ENCODE data around the gene ZNRF1.

The ZNRF1 gene

DNA sequence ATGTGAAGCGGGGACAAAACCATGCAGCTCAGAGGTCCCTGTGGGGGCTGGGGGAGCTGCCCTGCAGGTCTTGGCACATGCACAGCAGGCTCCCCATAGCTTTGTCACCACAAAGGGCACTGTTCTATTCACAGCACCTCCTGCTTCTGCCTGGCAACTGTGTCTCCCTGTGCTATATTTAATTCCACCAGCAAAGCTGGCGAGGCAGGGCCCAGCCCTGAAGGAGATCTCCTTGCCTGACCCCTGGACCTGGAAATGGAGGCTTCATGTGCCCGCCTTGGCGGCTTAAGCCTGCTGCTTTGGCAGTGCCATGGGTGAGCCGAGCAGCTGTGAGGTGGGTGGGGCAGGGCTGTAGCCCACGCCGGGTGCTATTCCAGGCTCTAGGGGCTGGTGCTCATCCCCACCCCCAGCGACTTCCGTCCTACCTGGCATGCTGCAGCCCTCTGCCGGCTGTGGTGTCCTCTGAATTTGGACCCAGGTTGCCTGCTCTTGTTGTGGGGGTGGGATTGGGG is 111.0 kb downstream of the ZNRF1 start:
- in situ Hi-C loops (cut with HindIII; ENCODE audit: low sequenced_read_pairs) = loop anchor here (5.0 kb wide), 2 partner anchors 72 to 102 kb away; no protein-coding TSS in a partner anchor
- no peak for DNase-seq (ENCODE audit: low read depth)
- no peak overlapping the region for H3K4me3 ChIP-seq (ENCODE audit: low read depth, low read length)
- TF ChIP-seq, protein P1, sequence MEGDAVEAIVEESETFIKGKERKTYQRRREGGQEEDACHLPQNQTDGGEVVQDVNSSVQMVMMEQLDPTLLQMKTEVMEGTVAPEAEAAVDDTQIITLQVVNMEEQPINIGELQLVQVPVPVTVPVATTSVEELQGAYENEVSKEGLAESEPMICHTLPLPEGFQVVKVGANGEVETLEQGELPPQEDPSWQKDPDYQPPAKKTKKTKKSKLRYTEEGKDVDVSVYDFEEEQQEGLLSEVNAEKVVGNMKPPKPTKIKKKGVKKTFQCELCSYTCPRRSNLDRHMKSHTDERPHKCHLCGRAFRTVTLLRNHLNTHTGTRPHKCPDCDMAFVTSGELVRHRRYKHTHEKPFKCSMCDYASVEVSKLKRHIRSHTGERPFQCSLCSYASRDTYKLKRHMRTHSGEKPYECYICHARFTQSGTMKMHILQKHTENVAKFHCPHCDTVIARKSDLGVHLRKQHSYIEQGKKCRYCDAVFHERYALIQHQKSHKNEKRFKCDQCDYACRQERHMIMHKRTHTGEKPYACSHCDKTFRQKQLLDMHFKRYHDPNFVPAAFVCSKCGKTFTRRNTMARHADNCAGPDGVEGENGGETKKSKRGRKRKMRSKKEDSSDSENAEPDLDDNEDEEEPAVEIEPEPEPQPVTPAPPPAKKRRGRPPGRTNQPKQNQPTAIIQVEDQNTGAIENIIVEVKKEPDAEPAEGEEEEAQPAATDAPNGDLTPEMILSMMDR (IDR thresholded peaks at IDR 0.05; ENCODE audit: low read depth, low read length, missing control alignments) = no peak

DNA sequence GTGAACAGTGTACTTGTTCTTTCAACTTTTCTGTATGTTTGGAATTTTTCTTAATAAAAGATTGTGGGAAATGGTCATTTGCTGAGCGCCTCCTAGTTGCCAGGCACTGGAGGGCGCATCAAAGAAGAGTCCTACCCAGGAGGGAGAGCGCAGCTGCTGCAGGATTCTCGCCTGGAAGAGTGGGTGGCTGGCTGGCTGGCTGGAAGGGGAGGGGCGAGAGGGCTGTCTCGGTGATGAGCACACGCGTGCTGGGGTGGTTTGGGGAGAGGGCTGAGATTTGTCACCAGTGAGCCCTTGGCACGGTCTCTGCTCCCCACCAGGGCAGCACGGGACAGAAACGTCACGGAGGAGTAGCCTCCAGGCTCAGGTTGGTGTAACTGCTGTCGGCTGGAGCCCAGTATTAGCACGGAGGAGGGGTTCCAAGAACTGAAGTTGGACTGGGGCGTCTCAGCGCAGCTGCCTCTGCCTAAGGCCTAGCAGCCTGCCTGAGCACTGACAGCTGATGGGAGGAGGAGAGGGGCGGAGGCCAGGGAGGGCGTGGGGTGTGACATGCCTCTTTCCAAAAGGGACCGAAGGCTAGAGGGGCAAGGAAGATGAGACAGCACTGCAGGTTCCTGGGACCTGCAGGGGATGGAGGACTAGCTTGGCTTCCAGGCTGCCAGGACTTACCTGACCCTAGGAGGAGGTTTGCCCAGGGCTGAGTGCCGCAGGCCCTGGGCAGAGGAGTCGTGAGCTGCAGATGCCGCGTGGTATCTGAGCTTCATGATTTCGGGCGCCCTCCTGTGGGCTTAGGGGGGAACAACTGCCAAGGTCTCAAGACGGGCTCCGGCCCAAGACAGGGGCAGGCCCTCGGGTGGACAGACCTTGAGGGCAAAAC is 112.1 kb downstream of the ZNRF1 start:
- H3K4me3 ChIP-seq (ENCODE audit: low read depth, low read length) = no peak overlapping the region
- TF ChIP-seq, protein P1 (IDR thresholded peaks at IDR 0.05; ENCODE audit: low read depth, low read length, missing control alignments) = peak; percentile 91
- in situ Hi-C loops (cut with HindIII; ENCODE audit: low sequenced_read_pairs) = no loop called here

DNA sequence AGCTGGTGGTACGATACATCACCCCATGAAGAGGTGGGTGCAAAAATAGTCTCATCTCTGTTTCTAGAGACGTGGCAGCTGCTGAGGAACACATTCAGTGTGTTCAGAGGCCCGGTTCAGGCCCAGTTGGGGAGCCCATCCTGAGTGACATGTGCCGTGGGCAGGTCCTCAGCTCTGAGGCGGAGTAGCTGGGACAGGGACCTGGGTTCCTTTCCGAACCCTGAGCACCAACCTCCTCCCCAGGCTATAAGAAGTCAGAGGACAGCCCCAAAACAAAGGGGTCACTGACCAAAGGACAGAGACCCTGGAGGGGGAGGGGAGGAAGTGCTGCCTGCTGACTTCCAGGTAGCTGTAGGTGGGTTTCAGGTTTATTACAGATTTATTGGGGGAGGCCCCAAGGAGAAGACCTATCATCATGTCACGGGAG is 112.7 kb downstream of the ZNRF1 start:
- in situ Hi-C loops (cut with HindIII; ENCODE audit: low sequenced_read_pairs) = no loop called here
- no peak overlapping the region for H3K4me3 ChIP-seq (ENCODE audit: low read depth, low read length)
- TF ChIP-seq, protein P1 (IDR thresholded peaks at IDR 0.05; ENCODE audit: low read depth, low read length, missing control alignments) = no peak
- no peak for DNase-seq (ENCODE audit: low read depth)

More for the DNA sequence above, 112.1 kb downstream of the ZNRF1 start:
- peak; percentile 80 for DNase-seq (ENCODE audit: low read depth)

- TF ChIP-seq, protein P1 (IDR thresholded peaks at IDR 0.05; ENCODE audit: low read depth, low read length, missing control alignments) = no peak
- H3K4me3 ChIP-seq (ENCODE audit: low read depth, low read length) = no peak overlapping the region
- no peak for DNase-seq (ENCODE audit: low read depth)
- in situ Hi-C loops (cut with HindIII; ENCODE audit: low sequenced_read_pairs) = no loop called here
Measured at GRCh38 chr16:75111961-75112733, 113.3 kb downstream of the ZNRF1 start.

GRCh38 chr16:75112734-75113491 is 114.1 kb downstream of the ZNRF1 start:
- H3K4me3 ChIP-seq (ENCODE audit: low read depth, low read length) = no peak overlapping the region

More at GRCh38 chr16:75112734-75113491, 114.1 kb downstream of the ZNRF1 start:
- no peak for DNase-seq (ENCODE audit: low read depth)
- in situ Hi-C loops (cut with HindIII; ENCODE audit: low sequenced_read_pairs) = no loop called here
- TF ChIP-seq, protein P1 (IDR thresholded peaks at IDR 0.05; ENCODE audit: low read depth, low read length, missing control alignments) = no peak
